A673 (cell line): ENCODE data around the gene GLCE. TPM values are rescaled to one million over a fixed set of nuclear protein-coding genes. Genes with fewer than 3 reads are reported as not detected.

Experiments
- BruUV-seq: library from RNA; stranded (reverse); fragments of 400-500 nt; replicated peaks from 2 replicates; lab custom pipeline; 2021; lab: Mats Ljungman, UMichigan
- CTCF ChIA-PET: fragments of 300-600 bp; sonication (Branson Sonifier 250); formaldehyde crosslinking; loops from one replicate; lab custom pipeline; 2022; ENCODE audit warnings: antibody characterized with exemption; lab: Charles Lee
- POLR2A ChIA-PET: fragments of 300-600 bp; sonication (Branson Sonifier 250); formaldehyde crosslinking; loops from one replicate; lab custom pipeline; 2022; ENCODE audit warnings: antibody characterized with exemption; ENCODE audit not compliant: low non-redundant PET; lab: Charles Lee
- DNase-seq: peaks from one replicate; pipeline ENCODE4 v3.0.0-alpha.2; 2015; ENCODE audit warnings: low spot score
- H3K27ac ChIP-seq: fragments of 200-600 bp; sonication (generic); 2 replicates; pipeline ENCODE4 v1.5.1; 2016; ENCODE audit warnings: mixed run types, low read depth, mild to moderate bottlenecking, mixed read lengths, antibody characterized with exemption, low read length; ENCODE audit not compliant: poor library complexity, severe bottlenecking
- H3K27me3 ChIP-seq: fragments of 200-600 bp; sonication (generic); replicated peaks from 2 replicates; pipeline ENCODE4 v1.6.1; 2017; ENCODE audit warnings: mixed run types, low read depth, mild to moderate bottlenecking, mixed read lengths, antibody characterized with exemption, low read length; ENCODE audit not compliant: insufficient read depth, poor library complexity
- H3K36me3 ChIP-seq: fragments of 200-600 bp; sonication (generic); 2 replicates; pipeline ENCODE4 v1.6.1; 2016; ENCODE audit warnings: mixed run types, mild to moderate bottlenecking, mixed read lengths, antibody characterized with exemption, low read length; ENCODE audit not compliant: insufficient read depth, poor library complexity, severe bottlenecking
- H3K4me1 ChIP-seq: fragments of 200-600 bp; sonication (generic); 2 replicates; pipeline ENCODE4 v1.6.1; 2017; ENCODE audit warnings: mixed run types, mild to moderate bottlenecking, mixed read lengths, antibody characterized with exemption, low read length; ENCODE audit not compliant: insufficient read depth, poor library complexity, severe bottlenecking
- H3K4me3 ChIP-seq: fragments of 200-600 bp; sonication (generic); 2 replicates; pipeline ENCODE4 v1.5.1; 2016; ENCODE audit warnings: low read depth, mixed run types, mild to moderate bottlenecking, mixed read lengths, low read length; ENCODE audit not compliant: poor library complexity, severe bottlenecking
- H3K9me3 ChIP-seq: fragments of 200-600 bp; sonication (generic); 2 replicates; pipeline ENCODE4 v1.6.1; 2016; ENCODE audit warnings: mixed run types, low read depth, mild to moderate bottlenecking, mixed read lengths, antibody characterized with exemption, low read length; ENCODE audit not compliant: poor library complexity, severe bottlenecking
- EZH2 ChIP-seq: fragments of 200-600 bp; sonication (generic); IDR thresholded peaks from 2 replicates; pipeline ENCODE4 v1.6.1; 2017; ENCODE audit warnings: borderline replicate concordance, low read depth, mild to moderate bottlenecking, mixed read lengths, antibody characterized with exemption, low read length; ENCODE audit not compliant: poor library complexity, severe bottlenecking
- intact Hi-C: fragments of 100-400 bp; cut with micrococcal nuclease; formaldehyde crosslinking; loops from one replicate; pipeline ENCODE4 v1.10.0; 2022; ENCODE audit not compliant: unreplicated experiment
- total RNA-seq: library from RNA; stranded (reverse); gene quantifications from 2 replicates; pipeline ENCODE4 v1.2.3, GENCODE V29; 2021
- TF ChIP-seq, protein P1 (sequence below): fragments of 300-800, 200-600 bp; sonication (generic); conservative IDR thresholded peaks from 2 replicates; pipeline ENCODE4 v1.5.1; 2017; ENCODE audit warnings: low read depth, mild to moderate bottlenecking, antibody characterized with exemption, low read length, moderate library complexity, mixed read lengths

The GLCE gene
- total RNA-seq, 1 experiment from 2014 or later = 44.6 TPM

- POLR2A ChIA-PET = no interaction called here
These were observed 148.5 kb downstream of the GLCE start for GRCh38 chr15:69308949-69309348.

GRCh38 chr15:69311319-69311721, 150.9 kb downstream of the GLCE start:
- Histone ChIP-seq H3K27me3 (no peaks in the 10 kb centered on the region), H3K4me3 (no peak overlapping the region), H3K36me3 (peaks cover 3% of the 10 kb centered on the region), H3K27ac (no peak overlapping the region), H3K4me1 (peaks cover 7% of the 10 kb centered on the region), H3K9me3 (no peaks in the 10 kb centered on the region)
- DNase-seq = no peak
- CTCF ChIA-PET = no interaction called here
- POLR2A ChIA-PET = no interaction called here
- intact Hi-C loops = no loop called here
- BruUV-seq = no TSS peak
- TF ChIP-seq, protein P1, sequence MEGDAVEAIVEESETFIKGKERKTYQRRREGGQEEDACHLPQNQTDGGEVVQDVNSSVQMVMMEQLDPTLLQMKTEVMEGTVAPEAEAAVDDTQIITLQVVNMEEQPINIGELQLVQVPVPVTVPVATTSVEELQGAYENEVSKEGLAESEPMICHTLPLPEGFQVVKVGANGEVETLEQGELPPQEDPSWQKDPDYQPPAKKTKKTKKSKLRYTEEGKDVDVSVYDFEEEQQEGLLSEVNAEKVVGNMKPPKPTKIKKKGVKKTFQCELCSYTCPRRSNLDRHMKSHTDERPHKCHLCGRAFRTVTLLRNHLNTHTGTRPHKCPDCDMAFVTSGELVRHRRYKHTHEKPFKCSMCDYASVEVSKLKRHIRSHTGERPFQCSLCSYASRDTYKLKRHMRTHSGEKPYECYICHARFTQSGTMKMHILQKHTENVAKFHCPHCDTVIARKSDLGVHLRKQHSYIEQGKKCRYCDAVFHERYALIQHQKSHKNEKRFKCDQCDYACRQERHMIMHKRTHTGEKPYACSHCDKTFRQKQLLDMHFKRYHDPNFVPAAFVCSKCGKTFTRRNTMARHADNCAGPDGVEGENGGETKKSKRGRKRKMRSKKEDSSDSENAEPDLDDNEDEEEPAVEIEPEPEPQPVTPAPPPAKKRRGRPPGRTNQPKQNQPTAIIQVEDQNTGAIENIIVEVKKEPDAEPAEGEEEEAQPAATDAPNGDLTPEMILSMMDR = no peak
- TF ChIP-seq EZH2 = no peak

More at GRCh38 chr15:69308949-69309348, 148.5 kb downstream of the GLCE start:
- DNase-seq = no peak
- CTCF ChIA-PET = no interaction called here
- intact Hi-C loops = no loop called here
- H3K4me3 ChIP-seq = no peak overlapping the region
- peaks cover 3% of the 10 kb centered on the region for H3K36me3 ChIP-seq
- no peaks in the 10 kb centered on the region for H3K9me3 ChIP-seq
- H3K4me1 ChIP-seq = peaks cover 6% of the 10 kb centered on the region
- TF ChIP-seq EZH2 = no peak
- TF ChIP-seq, protein P1 = no peak
- no peaks in the 10 kb centered on the region for H3K27me3 ChIP-seq
- BruUV-seq = no TSS peak
- no peak overlapping the region for H3K27ac ChIP-seq

DNA sequence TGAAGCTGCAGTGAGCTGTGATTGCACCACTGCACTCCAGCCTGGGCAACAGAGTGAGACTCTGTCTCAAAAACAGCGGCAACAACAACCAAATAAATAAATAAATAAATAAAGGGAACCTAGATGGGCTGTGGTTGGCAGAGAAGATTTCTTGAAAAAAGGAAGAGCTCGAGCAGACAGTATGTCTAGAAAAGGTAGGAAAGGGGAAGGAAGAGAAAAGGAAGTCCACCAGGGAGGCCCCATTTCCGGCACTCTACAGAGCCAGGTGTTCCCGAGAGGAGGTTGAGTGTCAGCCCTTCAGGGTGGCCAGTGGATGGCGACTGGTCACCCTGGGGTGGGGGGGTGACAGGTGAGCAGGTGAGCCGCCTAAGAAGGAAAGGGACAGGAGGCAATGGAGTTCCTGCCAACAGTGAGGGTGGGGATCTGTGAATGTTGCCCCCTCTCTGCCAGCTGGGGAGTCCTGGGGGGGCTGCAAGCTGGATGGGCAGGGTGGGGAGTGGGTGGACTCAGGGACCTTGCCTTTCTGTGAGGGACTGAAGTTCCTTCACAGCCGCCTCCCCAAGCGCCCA, 153.1 kb downstream of the GLCE start:
- TF ChIP-seq, protein P1 = no peak
- TF ChIP-seq EZH2 = no peak
- DNase-seq = no peak
- Histone ChIP-seq H3K4me3 (no peak overlapping the region), H3K9me3 (no peaks in the 10 kb centered on the region), H3K27me3 (no peaks in the 10 kb centered on the region), H3K4me1 (peaks cover 15% of the 10 kb centered on the region), H3K36me3 (no peaks in the 10 kb centered on the region), H3K27ac (no peak overlapping the region)
- BruUV-seq = no TSS peak
- ChIA-PET POLR2A (interaction anchor here (0.6 kb wide), 1 partner anchor 413 kb away, joined by 3 read pairs; no protein-coding TSS in a partner anchor), CTCF (no interaction called here)
- intact Hi-C loops = no loop called here
